H1 (cell line): ENCODE measurements around the gene DOCK9. TPM values are rescaled to one million over a fixed set of nuclear protein-coding genes. Genes with fewer than 3 reads are reported as not detected.

Experiments
- CTCF ChIA-PET: fragments of 300-600 bp; sonication (Branson Sonifier 250); formaldehyde crosslinking; loops from one replicate; lab custom pipeline; 2021; ENCODE audit not compliant: partially characterized antibody; lab: Charles Lee
- POLR2A ChIA-PET: fragments of 300-600 bp; sonication (Branson Sonifier 250); formaldehyde crosslinking; loops from one replicate; lab custom pipeline; 2021; ENCODE audit warnings: inconsistent platforms; ENCODE audit not compliant: partially characterized antibody; lab: Charles Lee
- DNase-seq, 2 experiments: peaks; one replicate each; pipeline versions ENCODE4 v3.0.0 to v3.0.0-alpha.2; 2010 to 2022; ENCODE audit warnings: low spot score in 2 of 2, low read depth in 1 of 2, mixed read lengths in 1 of 2
- FAIRE-seq: peaks from 2 replicates; lab custom pipeline; 2011; peaks lifted over from hg19 to GRCh38; lab: Jason Lieb, UNC
- H2AFZ ChIP-seq: 2 replicates; pipeline ENCODE4 v1.8.1; 2012; ENCODE audit warnings: low read length, inconsistent platforms
- H2AK5ac ChIP-seq: 2 replicates; pipeline ENCODE4 v1.6.1; 2013; ENCODE audit warnings: low read depth, low read length
- H2BK120ac ChIP-seq: replicated peaks from 2 replicates; pipeline ENCODE3; 2013; ENCODE audit warnings: low read depth, low read length, inconsistent platforms
- H2BK12ac ChIP-seq: 2 replicates; pipeline ENCODE4 v1.6.1; 2013; ENCODE audit warnings: low read depth, low read length
- H2BK15ac ChIP-seq: 2 replicates; pipeline ENCODE4 v1.6.1; 2013; ENCODE audit warnings: low read length
- H2BK20ac ChIP-seq: 2 replicates; pipeline ENCODE4 v1.6.1; 2013; ENCODE audit warnings: low read length
- H2BK5ac ChIP-seq: 2 replicates; pipeline ENCODE4 v1.6.1; 2013; ENCODE audit warnings: low read depth, low read length
- H3K14ac ChIP-seq: 2 replicates; pipeline ENCODE4 v1.6.1; 2013; ENCODE audit warnings: inconsistent platforms; ENCODE audit not compliant: insufficient read length
- H3K18ac ChIP-seq: 2 replicates; pipeline ENCODE4 v1.6.1; 2013; ENCODE audit warnings: low read length; ENCODE audit errors: extremely low read depth
- H3K23ac ChIP-seq: 2 replicates; pipeline ENCODE4 v1.6.1; 2013; ENCODE audit warnings: inconsistent platforms; ENCODE audit not compliant: insufficient read length
- H3K23me2 ChIP-seq: 2 replicates; pipeline ENCODE4 v1.6.1; 2013; ENCODE audit warnings: low read depth, low read length
- H3K27ac ChIP-seq: 2 replicates; pipeline ENCODE4 v1.6.1; 2011; ENCODE audit warnings: low read depth, low read length, inconsistent platforms
- H3K27me3 ChIP-seq, 4 experiments: replicated peaks in 1 of 4; 1 replicate in 1 of 4; 2 replicates in 3 of 4; pipeline versions ENCODE4 v1.6.1 to v1.8.1; 2011 to 2013; ENCODE audit warnings: low read length in 3 of 4, mild to moderate bottlenecking in 3 of 4, inconsistent platforms in 2 of 4, mixed read lengths in 2 of 4, moderate library complexity in 1 of 4; ENCODE audit not compliant: control insufficient read depth in 3 of 4, insufficient read depth in 3 of 4; ENCODE audit errors: extremely low read depth in 1 of 4
- H3K36me3 ChIP-seq, 4 experiments: 2 replicates each; pipeline versions ENCODE4 v1.6.1 to v1.8.1; 2011 to 2013; ENCODE audit warnings: mild to moderate bottlenecking in 4 of 4, low read length in 3 of 4, moderate library complexity in 2 of 4, control low read depth in 1 of 4, inconsistent platforms in 1 of 4; ENCODE audit not compliant: insufficient read depth in 4 of 4, control insufficient read depth in 2 of 4
- H3K4ac ChIP-seq: replicated peaks from 2 replicates; pipeline ENCODE3; 2013; ENCODE audit warnings: low read length, low read depth, mixed read lengths, inconsistent platforms; ENCODE audit not compliant: insufficient read length
- H3K4me1 ChIP-seq, 4 experiments: replicated peaks in 1 of 4; 1 replicate in 1 of 4; 2 replicates in 3 of 4; pipeline versions ENCODE4 v1.6.1 to v1.8.1; 2011 to 2013; ENCODE audit warnings: low read length in 3 of 4, inconsistent platforms in 2 of 4, mixed read lengths in 1 of 4; ENCODE audit not compliant: insufficient read depth in 4 of 4, control insufficient read depth in 3 of 4
- H3K4me2 ChIP-seq, 2 experiments: 2 replicates each; pipeline versions ENCODE4 v1.6.1 to v1.8.1; 2011 to 2013; ENCODE audit warnings: low read depth in 2 of 2, low read length in 2 of 2, control low read depth in 1 of 2, inconsistent platforms in 1 of 2, mild to moderate bottlenecking in 1 of 2; ENCODE audit not compliant: insufficient read depth in 1 of 2
- H3K4me3 ChIP-seq, 4 experiments: fragments of 200-600, 300-600 bp in 1 of 4; sonication (generic), shearing (Covaris generic), sonication (Bioruptor Twin) in 1 of 4; 2 replicates each; pipeline versions ENCODE4 v1.5.1 to v1.8.1; 2011 to 2016; ENCODE audit warnings: low read length in 4 of 4, low read depth in 3 of 4, control low read depth in 2 of 4, inconsistent platforms in 2 of 4, mild to moderate bottlenecking in 2 of 4, mixed read lengths in 1 of 4, moderate library complexity in 1 of 4; ENCODE audit not compliant: insufficient read depth in 2 of 4; ENCODE audit errors: extremely low read depth in 1 of 4
- H3K56ac ChIP-seq: replicated peaks from 2 replicates; pipeline ENCODE3; 2013; ENCODE audit warnings: low read depth, mild to moderate bottlenecking, mixed read lengths, low read length, inconsistent platforms; ENCODE audit not compliant: insufficient read length
- H3K79me1 ChIP-seq: 2 replicates; pipeline ENCODE4 v1.6.1; 2013; ENCODE audit warnings: low read depth, low read length, control low read depth
- H3K79me2 ChIP-seq, 2 experiments: 2 replicates each; pipeline versions ENCODE4 v1.6.1 to v1.8.1; 2012 to 2013; ENCODE audit warnings: low read length in 2 of 2, mild to moderate bottlenecking in 2 of 2, inconsistent platforms in 1 of 2; ENCODE audit not compliant: insufficient read depth in 2 of 2, control insufficient read depth in 1 of 2
- H3K9ac ChIP-seq, 4 experiments: replicated peaks in 1 of 4; 1 replicate in 1 of 4; 2 replicates in 3 of 4; pipeline versions ENCODE4 v1.6.1 to v1.8.1; 2011 to 2013; ENCODE audit warnings: low read depth in 3 of 4, low read length in 3 of 4, control low read depth in 2 of 4, mild to moderate bottlenecking in 2 of 4, moderate library complexity in 2 of 4, inconsistent platforms in 1 of 4; ENCODE audit errors: extremely low read depth in 1 of 4
- H3K9me3 ChIP-seq, 2 experiments: 2 replicates each; pipeline versions ENCODE4 v1.6.1 to v1.8.1; 2012 to 2013; ENCODE audit warnings: mild to moderate bottlenecking in 2 of 2, moderate library complexity in 2 of 2, control low read depth in 1 of 2, inconsistent platforms in 1 of 2, low read depth in 1 of 2, low read length in 1 of 2, mixed read lengths in 1 of 2; ENCODE audit not compliant: insufficient read depth in 2 of 2
- H4K20me1 ChIP-seq, 2 experiments: replicated peaks in 1 of 2; 2 replicates each; pipeline versions ENCODE3 to v1.8.1; 2011 to 2013; ENCODE audit warnings: inconsistent platforms in 2 of 2, low read length in 2 of 2, mild to moderate bottlenecking in 1 of 2; ENCODE audit not compliant: insufficient read depth in 2 of 2, control insufficient read depth in 1 of 2
- H4K5ac ChIP-seq: 2 replicates; pipeline ENCODE4 v1.6.1; 2013; ENCODE audit warnings: low read length, low read depth, mixed read lengths, inconsistent platforms; ENCODE audit not compliant: insufficient read length
- H4K8ac ChIP-seq: 2 replicates; pipeline ENCODE4 v1.8.0; 2013; ENCODE audit warnings: mild to moderate bottlenecking, moderate library complexity, low read length, inconsistent platforms; ENCODE audit not compliant: insufficient read depth; ENCODE audit errors: extremely low read depth
- H4K91ac ChIP-seq: replicated peaks from 2 replicates; pipeline ENCODE3; 2013; ENCODE audit warnings: low read length, mixed read lengths, inconsistent platforms; ENCODE audit not compliant: insufficient read length
- HDAC2 ChIP-seq, 2 experiments: fragments of 300-600 bp in 1 of 2; sonication (generic) in 1 of 2; IDR thresholded peaks; 2 replicates each; pipeline ENCODE4 v1.6.1; 2011 to 2012; ENCODE audit warnings: low read depth in 2 of 2, low read length in 2 of 2, mild to moderate bottlenecking in 2 of 2, moderate library complexity in 2 of 2, borderline replicate concordance in 1 of 2, inconsistent platforms in 1 of 2
- WGBS, 2 experiments: shearing (Covaris generic) in 1 of 2; methylation state at CpG; one replicate each; pipeline versions ENCODE4 v1.1.6 to v1.1.7; 2013 to 2015; ENCODE audit warnings: low lambda C conversion rate in 2 of 2, mixed read lengths in 2 of 2, inconsistent platforms in 1 of 2, low coverage in 1 of 2, missing lambda C conversion rate in 1 of 2; ENCODE audit not compliant: insufficient replicate concordance in 2 of 2, insufficient coverage in 1 of 2, insufficient read length in 1 of 2; ENCODE audit errors: extremely low coverage in 1 of 2, missing lambda C conversion rate in 1 of 2; 5-methylcytosine and 5-hydroxymethylcytosine counted together
- polyA plus RNA-seq, 7 experiments: library from polyadenylated mRNA; depleted of rRNA in 3 of 7; stranded (reverse) in 5 of 7; unstranded in 2 of 7; fragments of >200 nt in 5 of 7; fragments of 200-250 nt in 2 of 7; gene quantifications; 1 replicate in 5 of 7; 2 replicates in 1 of 7; 4 replicates in 1 of 7; pipeline versions ENCODE4 v1.2.1 to v1.2.3, GENCODE V29; 2011 to 2013; ENCODE audit warnings: missing spikeins in 2 of 7, mixed read lengths in 2 of 7
- total RNA-seq: library from RNA; stranded (reverse); fragmentation: NEBNext Ultra II Directional; extraction: Animal tissue kit (Norgen Biotek cat#: 25700); gene quantifications from 2 replicates; pipeline ENCODE4 v1.2.1, GENCODE V29; 2021
- TF ChIP-seq, protein P1 (sequence below), 3 experiments: IDR thresholded peaks; 1 replicate in 2 of 3; 2 replicates in 1 of 3; pipeline versions ENCODE4 v1.5.1 to v1.6.1; 2011; ENCODE audit warnings: low read length in 3 of 3, mild to moderate bottlenecking in 3 of 3, inconsistent platforms in 2 of 3, low read depth in 1 of 3, moderate library complexity in 1 of 3; ENCODE audit not compliant: insufficient read depth in 1 of 3; ENCODE audit errors: control extremely low read depth in 1 of 3

DOCK9 gene
- total and polyA plus RNA-seq, 2 of the 8 experiments (the other 6 are each of a cell fraction or from before 2014, with no cell fraction given): 21.6 to 31.5 TPM

DNA sequence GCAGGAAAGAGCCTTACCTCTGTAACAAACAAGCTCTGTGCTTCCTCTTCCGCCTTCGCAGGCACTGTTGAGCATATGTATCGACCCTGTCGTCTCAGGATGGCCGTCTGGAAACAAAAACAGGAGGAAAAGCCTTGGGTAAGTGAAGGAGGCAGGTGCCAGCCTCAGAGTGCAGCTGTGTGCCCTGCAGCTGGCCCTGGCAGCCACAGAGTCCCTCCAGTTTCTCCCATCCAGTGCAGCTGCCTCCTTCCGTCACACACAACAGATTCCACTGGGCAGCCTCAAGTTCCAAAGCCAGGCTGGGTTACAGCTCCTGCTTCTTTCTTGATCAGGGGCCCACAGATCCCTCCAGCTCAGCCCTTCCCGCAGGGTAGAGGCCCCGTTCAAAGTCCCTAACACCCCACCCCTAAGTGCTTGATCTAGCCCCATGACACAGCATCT lies 47.7 kb downstream of the DOCK9 start:
- 69% methylated on average over 8 of the region's 8 CpGs; no CpG with 5 or more reads in 1 of the 2 experiments for WGBS, 2 experiments
- DNase-seq (no peak), FAIRE-seq (no peak)
- Histone ChIP-seq H2AFZ (peak overlapping the region; percentile 90; the same call in 1 of the 2 replicates), H3K9me3 (peaks cover 6 to 9% of the 10 kb centered on the region in 2 experiments; a peak in 3 of 4 replicates), H2BK20ac (peak overlapping the region; percentile 75; the same call in 1 of the 2 replicates), H2BK120ac (no peak overlapping the region), H3K14ac (no peak overlapping the region), H3K18ac (no peak overlapping the region; the same call in none of the 2 replicates), H3K27ac (no peak overlapping the region), H4K20me1 (no peaks in the 10 kb centered on the region), H3K23me2 (no peaks in the 10 kb centered on the region), H2BK5ac (peak overlapping the region; percentile 85; the same call in 1 of the 2 replicates), H3K79me1 (no peaks in the 10 kb centered on the region), H3K4ac (no peak overlapping the region), H3K23ac (no peak overlapping the region), H3K56ac (no peak overlapping the region), H3K27me3 (no peaks in the 10 kb centered on the region), H2AK5ac (no peak overlapping the region), H2BK15ac (no peak overlapping the region), H3K79me2 (no peaks in the 10 kb centered on the region), H4K91ac (peak overlapping the region; percentile 61), H3K4me2 (no peak overlapping the region), H3K36me3 (peaks cover 0 to 6% (median 0%) of the 10 kb centered on the region in 4 experiments; a peak in 2 of 8 replicates), H2BK12ac (no peak overlapping the region), H3K4me1 (peaks cover 0 to 2% (median 1%) of the 10 kb centered on the region in 4 experiments; a peak in 2 of 7 replicates), H3K9ac (no peak overlapping the region), H4K8ac (peak overlapping the region; percentile 19; the same call in 1 of the 2 replicates), H4K5ac (no peak overlapping the region), H3K4me3 (no peak overlapping the region)
- ChIA-PET CTCF (interaction anchor here (0.6 to 1.2 kb wide), 2 partner anchors 15 to 113 kb away, joined by 3 read pairs; no protein-coding TSS in a partner anchor), POLR2A (no interaction called here)
- TF ChIP-seq HDAC2 (IDR thresholded peaks at IDR 0.05; ENCODE audit: borderline replicate concordance in 1 of 2, low read depth in 2 of 2, low read length in 2 of 2): no peak
- TF ChIP-seq, protein P1, sequence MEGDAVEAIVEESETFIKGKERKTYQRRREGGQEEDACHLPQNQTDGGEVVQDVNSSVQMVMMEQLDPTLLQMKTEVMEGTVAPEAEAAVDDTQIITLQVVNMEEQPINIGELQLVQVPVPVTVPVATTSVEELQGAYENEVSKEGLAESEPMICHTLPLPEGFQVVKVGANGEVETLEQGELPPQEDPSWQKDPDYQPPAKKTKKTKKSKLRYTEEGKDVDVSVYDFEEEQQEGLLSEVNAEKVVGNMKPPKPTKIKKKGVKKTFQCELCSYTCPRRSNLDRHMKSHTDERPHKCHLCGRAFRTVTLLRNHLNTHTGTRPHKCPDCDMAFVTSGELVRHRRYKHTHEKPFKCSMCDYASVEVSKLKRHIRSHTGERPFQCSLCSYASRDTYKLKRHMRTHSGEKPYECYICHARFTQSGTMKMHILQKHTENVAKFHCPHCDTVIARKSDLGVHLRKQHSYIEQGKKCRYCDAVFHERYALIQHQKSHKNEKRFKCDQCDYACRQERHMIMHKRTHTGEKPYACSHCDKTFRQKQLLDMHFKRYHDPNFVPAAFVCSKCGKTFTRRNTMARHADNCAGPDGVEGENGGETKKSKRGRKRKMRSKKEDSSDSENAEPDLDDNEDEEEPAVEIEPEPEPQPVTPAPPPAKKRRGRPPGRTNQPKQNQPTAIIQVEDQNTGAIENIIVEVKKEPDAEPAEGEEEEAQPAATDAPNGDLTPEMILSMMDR (IDR thresholded peaks at IDR 0.05; ENCODE audit: control extremely low read depth in 1 of 3, insufficient read depth in 1 of 3, low read depth in 1 of 3, low read length in 3 of 3): no peak
